C4-2B (cell line): ENCODE results near the gene TMEM89.

Experiments
- CTCF ChIP-seq: fragments of 450-650 bp; conservative IDR thresholded peaks from 2 replicates; pipeline ENCODE4 v1.5.1; 2017; ENCODE audit warnings: mild to moderate bottlenecking
- ZFX ChIP-seq: fragments of 450-650 bp; IDR thresholded peaks from 2 replicates; pipeline ENCODE4 v1.6.1; 2017

DNA sequence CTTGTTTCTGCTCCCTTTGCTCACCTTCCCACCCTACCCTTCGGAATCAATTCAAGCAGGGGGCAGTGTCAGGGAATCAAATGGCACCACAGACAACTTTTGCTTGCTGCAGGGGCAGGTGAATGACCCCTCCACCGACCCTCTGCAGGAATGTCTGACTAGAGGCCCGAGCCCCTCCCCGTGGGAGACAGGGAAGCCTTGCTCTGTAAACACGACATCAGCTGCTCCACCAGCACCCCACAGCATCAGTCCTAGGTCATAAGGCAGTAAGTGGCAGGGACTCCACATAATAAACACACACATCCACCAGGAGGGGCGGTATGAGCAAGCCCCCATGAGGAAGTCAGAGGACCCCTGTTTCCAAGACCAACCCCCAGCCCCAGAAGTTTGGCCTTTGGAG, 15.7 kb upstream of the TMEM89 start:
- TF ChIP-seq CTCF (no peak), ZFX (no peak)
